Hippocampal formation (tissue), 2 donors: ENCODE results near the gene SPDYE4.
A peak's percentile ranks its signal among the peaks of the same experiment; 100 is the strongest.

ENCODE experiments used
- DNase-seq, 2 donors: peaks; one replicate each; lab custom pipeline; 2025; lab: John Stamatoyannopoulos, UW

SPDYE4 gene

DNA sequence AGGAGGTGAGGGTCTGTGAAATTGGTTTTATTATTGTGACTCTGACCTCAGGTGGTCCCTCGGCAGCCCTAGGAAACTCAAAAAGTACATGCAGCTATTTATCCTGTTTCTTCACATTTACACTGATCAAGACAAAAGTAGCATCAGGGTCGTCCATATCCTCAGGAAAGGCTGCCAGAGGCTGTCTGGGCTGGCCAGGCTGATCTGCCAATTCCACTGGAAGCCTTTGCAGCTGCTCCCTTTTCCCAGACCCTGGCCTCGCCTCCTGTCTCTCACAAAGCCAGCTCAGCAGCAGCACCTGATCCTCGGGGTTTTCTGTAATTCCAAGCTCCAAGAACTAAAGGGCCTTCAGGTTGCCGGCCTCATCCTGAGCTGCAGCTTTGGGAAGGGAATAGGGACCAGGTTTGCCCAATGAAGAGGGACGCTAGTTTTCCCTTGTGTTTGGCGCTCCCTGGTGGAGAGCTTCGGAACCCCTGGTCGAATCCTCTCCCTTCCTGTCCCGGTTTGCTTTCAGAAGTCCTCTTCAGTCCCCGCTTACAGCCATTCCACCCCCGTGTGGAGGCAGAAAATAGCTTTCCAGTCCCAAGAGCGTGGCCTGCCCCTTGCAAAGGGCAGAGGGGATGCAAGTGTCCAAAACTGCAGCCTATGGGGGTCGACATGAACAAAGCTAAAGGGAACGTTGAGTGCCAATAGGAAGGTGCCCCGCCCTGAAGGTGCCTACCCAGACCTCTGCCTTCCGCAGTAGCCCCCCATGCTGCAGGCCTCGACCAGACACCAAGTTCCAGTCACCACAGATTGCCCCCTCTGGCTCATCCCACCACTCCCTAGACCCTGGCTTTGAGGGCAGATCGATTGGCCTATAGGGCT is 27.4 kb upstream of the SPDYE4 start:
- DNase-seq, result peak; percentile 19 to 40

DNA sequence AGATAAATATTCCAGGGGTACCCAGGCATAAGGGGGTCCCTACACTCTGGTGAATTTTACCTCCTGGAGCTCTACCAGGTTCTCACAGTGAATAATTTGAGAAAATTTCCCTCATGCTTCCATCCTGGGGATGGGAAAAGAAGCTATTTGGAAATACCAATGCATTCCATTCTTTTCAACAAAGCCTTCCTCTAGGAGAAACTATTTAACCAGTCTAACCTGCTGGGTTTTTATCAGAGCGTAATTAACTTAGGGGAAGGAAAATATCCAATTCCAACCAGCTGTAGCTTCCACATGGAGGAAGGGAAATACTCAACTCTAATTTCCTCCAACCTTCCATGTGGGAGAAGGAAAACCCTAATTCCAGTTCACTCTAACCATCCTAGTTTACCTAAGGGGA is 23.8 kb upstream of the SPDYE4 start:
- DNase-seq, result no peak

DNA sequence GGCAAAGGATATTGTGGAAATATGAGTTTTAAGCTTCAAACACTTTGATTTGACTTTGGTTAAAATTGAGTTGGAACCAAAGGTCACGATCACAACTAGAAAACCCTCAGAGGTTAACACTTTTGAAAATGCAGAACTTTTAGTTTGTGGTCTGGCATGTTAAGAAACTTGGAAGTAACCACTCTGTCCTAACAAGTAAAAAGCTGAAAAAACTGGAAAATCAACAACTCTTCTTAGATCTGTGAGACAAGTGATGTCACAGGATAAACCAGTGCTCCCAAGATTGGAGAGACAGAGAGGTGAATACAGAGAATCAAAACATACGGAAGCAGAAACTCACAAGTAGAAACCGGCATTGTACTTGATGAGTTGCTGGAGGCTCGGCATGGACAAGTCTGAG is 23.4 kb upstream of the SPDYE4 start:
- no peak for DNase-seq

DNA sequence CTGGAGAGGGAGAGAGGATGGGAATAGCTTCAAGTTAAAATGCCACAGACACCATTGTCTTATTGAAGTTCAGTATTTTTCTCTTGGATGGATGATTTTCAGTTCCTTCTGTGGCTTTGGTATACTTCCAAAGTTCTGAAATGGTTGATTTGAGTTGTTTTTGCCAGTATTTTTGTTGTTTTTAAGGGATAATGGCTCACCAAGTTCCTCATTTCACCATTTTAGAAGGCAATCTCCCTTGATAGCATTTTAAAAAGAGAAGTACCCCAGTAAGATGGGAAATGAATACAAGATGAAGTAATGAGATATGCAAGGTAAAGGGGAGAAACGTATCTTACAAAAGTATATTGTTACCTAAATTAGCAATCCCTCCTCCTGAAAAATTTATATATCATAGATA is 18.5 kb upstream of the SPDYE4 start:
- DNase-seq, result no peak

DNA sequence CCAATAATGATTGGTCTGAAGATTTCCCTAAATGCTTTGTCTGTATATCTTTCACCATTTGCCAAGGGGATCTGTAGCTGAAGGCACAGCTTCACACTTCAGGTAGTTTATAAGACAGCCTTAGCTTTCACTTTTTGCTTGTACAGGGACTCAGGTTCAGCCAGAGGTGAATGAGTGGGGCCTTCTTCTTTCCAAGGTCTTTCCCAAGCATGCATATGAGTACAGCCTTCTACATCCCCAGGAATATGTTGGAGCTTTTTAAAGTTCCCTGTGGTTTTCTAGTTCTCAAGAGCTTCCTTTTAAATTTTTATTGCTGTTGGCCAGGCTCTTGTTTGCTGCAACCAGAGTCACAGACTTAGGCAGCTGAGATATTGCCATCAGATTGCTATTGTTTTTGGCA is 17.9 kb upstream of the SPDYE4 start:
- no peak for DNase-seq

DNA sequence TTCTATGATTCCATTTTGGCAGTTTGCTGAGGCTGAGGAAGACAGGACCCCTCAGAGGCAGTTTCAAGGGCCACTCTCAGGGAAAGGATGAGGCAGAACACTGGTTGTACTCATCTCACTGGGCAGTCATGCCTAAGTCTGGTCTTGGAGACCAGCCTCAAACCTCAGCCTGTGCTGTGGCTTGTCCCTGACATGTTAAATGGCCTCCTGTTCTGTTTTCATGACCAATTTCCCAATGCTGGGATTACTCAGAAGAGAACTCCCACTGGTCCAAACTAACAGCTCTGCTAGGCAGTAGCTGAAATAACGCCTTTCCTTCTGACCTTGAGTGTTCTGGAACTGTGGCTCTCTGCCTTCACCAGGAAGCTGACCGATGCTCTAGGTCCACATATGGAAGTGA is 8.4 kb upstream of the SPDYE4 start:
- DNase-seq, result no peak

DNA sequence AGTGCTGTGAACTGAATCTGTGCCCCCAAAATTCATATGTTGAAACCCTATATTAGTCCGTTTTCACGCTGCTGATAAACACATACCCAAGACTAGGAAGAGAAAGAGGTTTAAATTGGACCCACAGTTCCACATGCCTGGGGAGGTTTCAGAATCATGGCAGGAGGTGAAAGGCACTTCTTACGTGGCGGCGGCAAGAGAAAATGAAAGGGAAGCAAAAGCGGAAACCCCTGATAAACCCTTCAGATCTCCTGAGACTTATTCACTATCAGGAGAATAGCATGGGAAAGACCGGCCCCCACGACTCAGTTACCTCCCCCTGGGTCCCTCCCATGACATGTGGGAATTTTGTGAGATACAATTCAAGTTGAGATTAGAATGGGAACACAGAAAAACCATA is 3.7 kb upstream of the SPDYE4 start:
- no peak for DNase-seq

DNA sequence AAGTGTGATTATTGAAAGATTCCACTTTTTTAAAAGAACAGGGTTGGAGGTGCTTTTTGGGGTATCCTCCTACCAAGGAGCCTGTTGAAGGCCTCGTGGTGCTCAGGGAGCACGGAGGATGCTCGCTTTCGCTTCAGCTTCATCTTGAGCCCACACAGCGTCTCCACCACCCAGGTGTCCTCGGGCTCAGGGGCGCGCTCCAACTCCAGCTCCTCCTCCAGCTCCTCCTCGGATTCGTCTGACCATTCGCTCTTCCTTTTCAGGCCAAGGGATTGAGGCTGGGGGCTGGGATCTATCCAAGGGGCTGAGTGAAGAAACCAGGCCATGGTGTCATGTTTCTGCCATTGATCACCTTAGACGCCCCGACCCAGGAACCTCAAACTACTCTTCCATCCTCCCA is 1.2 kb downstream of the SPDYE4 start:
- no peak for DNase-seq

DNA sequence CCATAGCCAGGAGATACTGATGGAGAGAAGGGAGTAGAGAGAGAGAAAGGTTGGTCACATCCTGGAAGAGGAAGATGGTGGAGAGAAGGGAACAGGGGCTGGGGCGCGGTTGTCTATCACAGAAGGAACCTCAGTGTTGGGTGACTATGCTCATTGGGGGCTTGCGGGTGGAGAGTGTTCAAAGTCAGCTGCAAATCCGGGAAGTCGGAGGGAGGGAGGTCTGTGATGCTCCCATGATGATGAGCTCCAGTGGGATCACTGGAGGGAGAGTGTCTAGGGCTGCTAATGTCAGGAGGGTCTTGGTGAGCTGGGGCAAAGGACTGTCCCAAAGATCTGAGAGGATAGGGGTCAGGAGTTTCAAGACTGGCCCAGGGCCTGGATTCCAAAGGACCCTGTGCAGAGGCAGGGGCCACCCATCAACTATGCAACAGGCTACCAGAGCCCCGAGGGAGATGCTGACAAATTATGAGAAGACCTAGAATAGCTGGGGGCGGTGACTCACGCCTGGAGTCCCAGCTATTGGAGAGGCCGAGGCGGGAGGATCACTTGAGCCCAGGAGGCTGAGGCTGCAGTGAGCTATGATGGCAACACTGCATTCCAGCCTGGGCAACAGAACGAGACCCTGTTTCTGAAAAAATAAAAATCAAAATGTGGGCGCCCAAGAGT is 2.6 kb downstream of the SPDYE4 start:
- no peak for DNase-seq

DNA sequence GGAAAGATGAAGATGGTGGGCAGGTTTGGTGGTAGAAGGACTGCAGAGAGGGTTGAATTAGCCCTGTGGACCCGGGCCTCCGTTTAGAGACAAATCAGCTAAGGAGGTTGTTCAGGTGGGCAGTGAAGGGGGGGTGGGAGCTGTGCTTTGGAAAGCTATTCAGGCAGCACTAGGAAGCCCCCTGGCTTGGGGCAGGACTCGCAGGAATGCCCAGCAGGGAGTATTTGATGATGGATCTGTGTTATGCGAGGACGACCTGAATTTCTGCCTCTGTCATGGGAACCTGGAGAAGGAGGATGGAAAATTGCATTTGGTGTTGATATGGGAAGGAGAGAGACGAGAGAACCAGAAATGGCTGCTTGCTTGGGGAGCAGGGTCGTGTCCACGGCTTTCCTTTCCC is 3.5 kb downstream of the SPDYE4 start:
- DNase-seq, result no peak

DNA sequence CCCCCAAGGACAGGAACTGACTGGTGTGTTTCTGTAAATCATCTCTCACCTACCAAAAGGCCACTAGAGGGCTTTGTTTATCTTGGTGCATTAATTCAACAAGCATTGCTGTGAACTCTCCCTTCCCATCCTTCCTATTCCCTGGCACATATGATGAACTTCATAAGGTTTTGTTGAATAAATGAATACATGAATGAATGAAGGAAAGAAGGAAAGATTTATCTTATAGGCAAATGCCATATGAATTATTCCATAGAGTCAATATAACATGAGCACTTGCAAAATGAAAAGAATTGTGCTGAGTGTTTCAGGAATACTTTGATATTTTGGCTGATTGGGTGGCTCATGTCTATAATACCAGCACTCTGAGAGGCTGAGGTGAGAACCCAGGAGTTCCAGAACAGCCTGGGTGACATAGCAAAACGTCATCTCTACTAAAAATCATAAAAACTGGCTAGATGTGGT is 4.3 kb downstream of the SPDYE4 start:
- DNase-seq, result no peak

DNA sequence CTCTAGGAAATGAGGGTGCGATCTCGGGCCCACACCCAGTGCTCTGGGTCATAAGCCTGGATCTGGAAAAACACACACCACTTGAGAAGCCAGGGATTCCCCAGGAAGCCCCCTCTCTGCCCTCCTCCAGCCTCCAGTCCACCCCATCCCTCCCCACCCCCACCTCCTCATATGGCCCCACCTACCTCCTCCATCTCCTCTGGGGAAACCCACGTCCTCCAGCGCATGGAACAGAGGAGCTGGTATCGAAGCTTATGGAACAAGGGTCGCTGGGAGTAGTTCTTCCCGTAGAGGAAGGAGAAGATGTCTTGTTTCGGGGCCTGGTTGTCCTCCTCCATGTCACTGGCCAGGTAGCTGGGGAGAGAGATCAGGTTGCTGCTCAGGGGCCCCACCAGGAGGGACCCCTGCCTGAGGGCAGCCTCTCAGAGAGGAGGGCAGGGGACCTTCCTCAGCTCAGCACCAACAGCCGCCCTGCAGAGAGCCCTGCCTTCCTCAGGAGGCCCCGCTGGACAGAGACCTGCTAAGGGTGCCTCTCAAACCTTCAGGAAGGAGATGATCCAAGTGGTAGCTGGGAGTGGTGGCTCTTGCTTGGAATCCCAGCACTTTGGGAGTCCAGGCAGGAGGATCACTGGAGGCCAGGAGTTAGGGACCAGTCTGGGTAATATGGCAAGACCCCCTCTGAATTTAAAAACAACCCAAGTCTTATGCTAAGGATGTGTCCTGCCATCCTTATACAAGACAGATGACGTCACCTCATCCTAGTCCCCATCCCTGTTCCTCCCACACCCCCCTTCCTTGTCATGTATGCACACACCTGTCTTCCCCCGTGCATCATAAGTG is 5.0 kb downstream of the SPDYE4 start:
- no peak for DNase-seq

DNA sequence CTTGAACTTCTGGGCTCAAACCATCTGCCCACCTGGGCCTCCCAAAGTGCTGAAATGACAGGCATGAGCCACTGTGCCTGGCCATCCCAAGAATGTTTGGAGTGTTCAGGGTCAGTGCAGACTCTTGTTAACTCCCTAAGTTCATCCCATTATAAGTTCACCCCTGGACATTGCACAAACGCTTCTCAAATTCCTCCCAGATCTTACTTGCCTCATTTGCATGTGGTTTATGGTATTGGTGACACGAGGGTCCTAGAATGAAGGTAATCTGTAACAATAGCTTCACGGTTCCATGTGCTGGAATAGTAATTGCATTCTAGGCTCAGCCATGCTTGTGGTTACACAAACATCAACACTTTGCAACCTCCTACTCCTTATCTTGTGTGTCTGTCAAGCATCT is 8.7 kb downstream of the SPDYE4 start:
- no peak for DNase-seq

DNA sequence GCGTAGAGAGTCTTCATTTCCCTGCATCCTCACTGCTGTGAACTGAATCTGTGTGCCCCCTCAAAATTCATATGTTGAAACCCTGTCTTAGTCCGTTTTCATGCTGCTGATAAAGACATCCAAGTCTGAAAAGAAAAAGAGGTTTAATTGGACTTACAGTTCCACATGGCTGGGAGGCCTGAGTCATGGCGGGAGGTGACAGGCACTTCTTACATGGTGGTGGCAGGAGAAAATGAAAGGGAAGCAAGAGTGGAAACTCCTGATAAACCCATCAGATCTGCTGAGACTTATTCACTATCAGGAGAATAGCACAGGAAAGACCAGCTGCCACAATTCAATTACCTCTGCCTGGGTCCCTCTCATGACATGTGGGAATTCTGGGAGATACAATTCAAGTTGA is 10.6 kb downstream of the SPDYE4 start:
- no peak for DNase-seq

DNA sequence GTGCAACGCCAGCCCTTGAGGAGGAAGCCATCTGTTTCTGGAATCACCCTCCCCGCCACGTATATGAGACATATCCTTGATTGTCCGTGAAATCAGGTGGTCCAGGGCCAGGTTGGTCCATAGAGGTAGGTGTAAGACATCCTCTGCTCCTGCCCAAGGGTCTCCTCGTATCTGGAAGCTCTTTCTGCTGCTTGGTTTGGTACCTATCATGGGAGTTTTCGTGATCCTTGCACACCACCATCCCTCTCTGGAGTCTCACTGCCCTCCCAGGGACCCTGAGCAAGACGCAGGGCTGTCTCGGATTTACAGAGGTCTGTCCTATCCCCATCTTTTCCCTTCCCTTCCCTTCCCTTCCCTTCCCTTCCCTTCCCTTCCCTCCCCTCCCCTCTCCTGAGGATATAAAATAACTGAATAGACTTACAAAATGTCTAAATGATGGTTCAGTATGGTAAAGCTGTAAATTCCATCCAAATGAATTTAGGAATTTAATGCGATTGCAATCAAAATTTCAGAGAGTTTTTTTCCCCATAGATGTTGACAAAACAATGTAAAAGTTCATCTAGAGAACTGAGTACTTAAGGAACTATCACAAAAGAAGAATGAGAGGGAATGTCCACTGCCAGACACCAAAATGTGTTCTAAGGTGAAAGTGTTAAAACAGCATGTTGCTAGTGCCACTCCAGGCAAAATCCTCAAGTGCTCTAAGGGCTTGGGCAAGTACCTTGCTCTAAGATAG is 11.7 kb downstream of the SPDYE4 start:
- DNase-seq, result no peak

DNA sequence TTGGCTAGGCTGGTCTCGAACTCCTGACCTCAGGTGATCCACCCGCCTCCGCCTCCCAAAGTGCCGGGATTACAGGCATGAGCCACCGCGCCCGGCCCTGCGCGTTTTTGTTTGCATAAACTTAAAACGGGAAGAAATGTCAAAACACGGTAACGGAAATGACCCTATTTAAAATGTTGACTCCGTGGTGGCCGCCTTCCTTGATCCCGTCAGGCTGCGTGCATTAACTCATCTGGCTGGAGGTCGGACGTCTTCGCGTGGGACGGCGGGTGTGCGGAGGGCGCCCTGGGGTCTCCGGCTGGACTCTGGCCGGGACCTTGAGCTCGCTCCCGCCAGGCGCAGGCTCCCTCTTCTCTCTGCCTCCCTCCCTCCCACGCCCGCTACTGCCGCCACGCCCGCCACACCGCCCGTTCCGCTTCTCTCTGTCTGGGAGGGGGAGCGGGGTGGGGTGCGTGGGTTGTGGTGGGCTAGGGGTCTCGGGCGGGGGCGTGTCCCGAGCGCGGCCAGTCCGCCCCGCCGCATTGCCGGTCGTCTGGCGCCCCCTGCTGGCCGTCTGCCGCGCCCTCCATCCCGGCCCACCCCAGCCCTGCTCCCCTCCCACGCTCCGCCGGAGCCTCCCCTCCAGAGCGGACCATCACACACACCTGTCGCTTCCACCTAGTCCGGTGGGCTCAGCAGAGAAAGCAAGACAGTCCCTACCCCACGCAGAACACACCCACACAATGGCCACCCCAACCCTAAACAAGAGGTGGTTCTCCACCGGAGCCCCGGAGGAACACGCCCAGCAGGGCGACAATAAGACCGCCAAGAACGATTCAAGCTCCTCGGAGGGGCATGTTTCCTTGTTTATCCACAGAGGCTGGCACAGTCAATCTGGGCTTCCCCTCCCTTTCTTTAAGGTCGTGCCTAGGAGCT is 12.5 kb downstream of the SPDYE4 start:
- DNase-seq, result peak in 1 of 2 donors; percentile 32

DNA sequence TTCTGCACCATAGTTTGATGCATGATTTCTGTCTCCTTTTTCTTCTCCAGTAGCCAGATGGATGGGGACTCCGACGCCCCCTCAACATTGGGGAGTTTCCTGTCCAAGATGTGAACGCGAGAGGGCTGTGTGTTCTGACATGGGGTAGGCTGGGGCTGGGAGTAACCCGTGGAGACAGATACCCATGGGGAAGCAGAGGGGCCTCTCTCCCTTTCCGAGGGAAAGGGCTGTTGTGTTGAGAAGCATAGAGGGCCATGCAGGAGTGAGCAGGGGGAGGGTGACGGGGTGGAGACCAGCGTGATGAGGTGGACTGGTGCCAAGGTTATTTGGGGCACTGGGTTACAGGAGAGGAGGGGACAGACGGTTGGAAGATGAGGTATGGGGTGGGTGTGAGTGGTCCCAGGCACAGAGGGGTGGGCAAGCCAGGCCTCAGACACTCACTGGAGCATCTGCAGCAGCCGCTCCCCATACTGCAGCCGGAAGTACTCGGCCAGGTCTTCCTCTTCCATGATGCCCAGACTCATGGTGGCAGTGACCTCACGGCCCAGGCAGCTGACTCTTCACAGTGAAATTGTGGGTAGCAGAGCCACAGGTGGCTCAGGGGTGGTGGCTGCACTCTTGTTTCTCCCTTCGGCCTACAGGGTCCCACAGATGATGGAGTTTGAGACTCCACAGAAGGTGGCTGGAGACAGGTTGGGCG is 14.1 kb downstream of the SPDYE4 start:
- DNase-seq, result no peak

DNA sequence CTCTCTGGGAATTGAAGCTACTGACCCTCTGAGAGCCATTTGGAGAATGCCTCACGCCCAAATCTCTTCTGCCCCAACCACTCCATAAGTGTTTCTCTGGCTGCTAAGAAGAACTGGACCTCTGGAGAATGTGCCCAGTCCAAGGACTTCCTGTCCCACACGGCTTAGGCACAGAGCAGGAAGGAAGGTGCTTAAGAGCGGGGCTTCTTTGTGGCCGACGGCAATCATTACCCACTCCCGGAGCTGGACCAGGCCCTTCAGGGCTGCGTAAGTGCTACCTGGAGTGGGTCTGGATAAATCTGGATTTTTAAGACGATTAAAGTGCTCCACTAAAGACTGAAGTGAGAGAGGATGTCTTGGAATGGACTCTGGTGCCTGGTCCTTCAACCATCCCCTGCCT is 15.5 kb downstream of the SPDYE4 start:
- DNase-seq, result no peak

DNA sequence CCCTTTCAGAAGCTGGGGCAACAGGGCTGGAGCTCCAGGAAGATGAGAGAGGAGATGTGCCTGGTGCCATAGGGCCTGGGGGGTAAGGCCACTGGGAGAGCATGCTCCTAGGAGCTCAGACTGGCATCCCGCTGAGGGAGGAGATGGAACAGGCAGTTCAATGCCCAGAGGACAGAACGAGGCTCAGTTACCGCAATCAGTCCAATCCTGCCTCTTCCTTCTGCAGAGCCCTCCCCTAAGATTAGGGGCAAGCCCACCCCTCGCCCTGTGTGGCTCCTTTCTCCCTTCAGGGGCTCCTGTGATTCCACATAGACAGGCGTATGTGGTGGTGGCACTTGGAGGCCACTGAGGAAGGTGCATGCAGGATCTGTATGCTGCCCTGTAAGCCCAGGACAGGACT is 16.1 kb downstream of the SPDYE4 start:
- DNase-seq, result no peak

DNA sequence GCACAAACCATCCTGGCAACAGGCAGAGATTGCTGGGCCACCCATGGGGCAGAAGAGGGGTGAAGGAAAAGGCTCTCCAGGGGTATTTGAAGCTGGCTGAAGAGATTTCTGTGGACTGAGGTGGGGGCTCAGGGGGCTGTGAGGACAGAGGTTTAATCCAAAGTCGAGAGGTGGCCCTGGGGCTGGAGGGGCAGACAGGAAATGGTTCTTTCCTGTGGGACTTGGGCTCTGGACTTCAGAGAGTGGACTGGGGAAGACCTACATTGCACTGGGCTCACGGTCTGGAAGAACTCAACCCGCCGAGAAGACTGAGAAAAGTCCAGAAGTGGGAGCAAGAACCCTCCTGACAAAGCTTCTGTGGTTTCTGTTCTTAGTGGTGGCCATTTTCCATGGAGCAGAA is 16.6 kb downstream of the SPDYE4 start:
- DNase-seq, result no peak
